ENCODE results near the gene RLN2. TPM values are rescaled to one million over a fixed set of nuclear protein-coding genes. Genes with fewer than 3 reads are reported as not detected.
"Not testable (repeated sequence)": the region's sequence is repeated elsewhere in the genome, so short reads cannot be mapped to it uniquely, and the experiment has no call there.

RLN2 gene, protein sequence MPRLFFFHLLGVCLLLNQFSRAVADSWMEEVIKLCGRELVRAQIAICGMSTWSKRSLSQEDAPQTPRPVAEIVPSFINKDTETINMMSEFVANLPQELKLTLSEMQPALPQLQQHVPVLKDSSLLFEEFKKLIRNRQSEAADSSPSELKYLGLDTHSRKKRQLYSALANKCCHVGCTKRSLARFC
- not detected for total RNA-seq

DNA sequence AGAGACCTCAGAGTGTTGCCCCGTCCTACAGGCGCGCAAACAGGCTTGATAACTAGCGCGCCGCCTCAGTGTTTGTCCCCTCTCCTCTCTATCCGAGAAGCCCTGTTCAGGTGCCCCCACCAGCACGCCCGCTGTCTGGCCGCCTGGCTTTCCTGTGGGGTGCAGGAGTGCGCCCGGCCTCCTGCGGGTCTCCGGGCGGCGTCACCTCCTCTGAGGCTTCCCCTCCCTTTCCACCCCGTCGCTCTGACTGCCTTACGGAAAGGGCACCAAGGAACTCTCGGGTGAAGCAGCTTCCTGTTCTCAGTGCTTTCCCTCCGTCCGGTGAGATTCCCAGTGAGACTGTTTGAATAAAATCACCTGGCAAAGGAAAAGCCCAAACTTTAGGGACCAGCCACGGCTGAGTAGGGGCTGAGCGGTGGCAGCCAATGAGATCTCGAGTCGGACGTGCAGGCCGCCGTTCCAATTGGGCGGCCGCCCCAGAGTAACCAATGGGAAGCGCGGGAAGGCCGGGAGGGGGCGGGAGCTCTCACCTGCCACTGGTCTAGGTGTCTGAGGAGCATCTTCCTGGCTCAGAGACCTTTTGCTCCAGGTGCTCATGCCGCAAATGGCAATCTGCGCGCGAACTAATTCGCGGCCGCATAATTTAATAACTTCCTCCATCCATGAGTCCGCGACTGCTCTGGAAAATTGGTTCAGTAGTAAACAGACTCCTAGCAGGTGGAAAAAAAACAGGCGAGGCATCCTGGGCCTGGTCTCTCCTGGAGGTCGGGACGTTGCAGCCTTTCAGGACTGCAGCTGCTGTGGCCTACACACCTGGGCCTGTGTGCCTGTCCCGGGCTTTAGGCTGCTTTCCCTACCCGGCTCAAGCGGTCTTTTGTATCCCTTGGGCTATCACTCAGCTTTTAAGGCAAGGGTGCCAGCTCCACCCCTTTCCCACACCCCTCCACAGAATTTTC lies at the start of gene RLN2:
TSS of gene RLN2 (minus strand) at position 877 of the 956 bp plus-strand sequence. CDS start at position 741, 136 bp downstream.
- intact Hi-C loops (cut with DNase I); DNase-seq (ENCODE audit: low spot score in 2 of 2); H3K4me1 ChIP-seq; H3K27ac ChIP-seq; H3K9me3 ChIP-seq; H3K36me3 ChIP-seq; H3K27me3 ChIP-seq: not testable (repeated sequence)
- peak within 1 kb of the TSS in 1 of 2 donors; percentile 46 for H3K4me3 ChIP-seq

DNA sequence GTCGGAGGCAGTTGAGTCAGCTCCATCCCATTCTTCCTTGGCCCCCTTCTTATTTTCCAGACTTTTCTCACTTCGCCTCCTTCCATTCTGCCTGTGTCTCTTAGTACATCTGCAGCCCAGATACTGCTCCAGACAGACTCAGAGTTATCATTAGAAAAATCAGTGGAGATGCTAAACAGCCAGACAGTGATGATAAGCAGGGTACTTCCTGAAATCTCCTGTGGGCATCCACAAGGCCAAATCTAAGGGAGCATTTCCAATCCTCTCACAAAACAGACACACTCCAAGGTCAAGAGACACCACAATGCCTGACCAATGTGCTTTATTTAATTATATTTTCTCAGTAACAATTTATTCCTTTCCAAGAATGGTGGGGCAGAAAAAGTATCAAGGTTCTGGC lies 49.7 kb upstream of the RLN2 start:
- Histone ChIP-seq H3K36me3 (no peaks in the 10 kb centered on the region), H3K27me3 (no peaks in the 10 kb centered on the region), H3K9me3 (peaks cover 0 to 14% of the 10 kb centered on the region in 2 donors), H3K4me1 (no peaks in the 10 kb centered on the region), H3K4me3 (no peak overlapping the region), H3K27ac (no peak overlapping the region)
- DNase-seq (ENCODE audit: low spot score in 2 of 2): no peak
- intact Hi-C loops (cut with DNase I): no loop called here
- TF ChIP-seq, protein P1, sequence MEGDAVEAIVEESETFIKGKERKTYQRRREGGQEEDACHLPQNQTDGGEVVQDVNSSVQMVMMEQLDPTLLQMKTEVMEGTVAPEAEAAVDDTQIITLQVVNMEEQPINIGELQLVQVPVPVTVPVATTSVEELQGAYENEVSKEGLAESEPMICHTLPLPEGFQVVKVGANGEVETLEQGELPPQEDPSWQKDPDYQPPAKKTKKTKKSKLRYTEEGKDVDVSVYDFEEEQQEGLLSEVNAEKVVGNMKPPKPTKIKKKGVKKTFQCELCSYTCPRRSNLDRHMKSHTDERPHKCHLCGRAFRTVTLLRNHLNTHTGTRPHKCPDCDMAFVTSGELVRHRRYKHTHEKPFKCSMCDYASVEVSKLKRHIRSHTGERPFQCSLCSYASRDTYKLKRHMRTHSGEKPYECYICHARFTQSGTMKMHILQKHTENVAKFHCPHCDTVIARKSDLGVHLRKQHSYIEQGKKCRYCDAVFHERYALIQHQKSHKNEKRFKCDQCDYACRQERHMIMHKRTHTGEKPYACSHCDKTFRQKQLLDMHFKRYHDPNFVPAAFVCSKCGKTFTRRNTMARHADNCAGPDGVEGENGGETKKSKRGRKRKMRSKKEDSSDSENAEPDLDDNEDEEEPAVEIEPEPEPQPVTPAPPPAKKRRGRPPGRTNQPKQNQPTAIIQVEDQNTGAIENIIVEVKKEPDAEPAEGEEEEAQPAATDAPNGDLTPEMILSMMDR (IDR thresholded peaks at IDR 0.05): no peak

DNA sequence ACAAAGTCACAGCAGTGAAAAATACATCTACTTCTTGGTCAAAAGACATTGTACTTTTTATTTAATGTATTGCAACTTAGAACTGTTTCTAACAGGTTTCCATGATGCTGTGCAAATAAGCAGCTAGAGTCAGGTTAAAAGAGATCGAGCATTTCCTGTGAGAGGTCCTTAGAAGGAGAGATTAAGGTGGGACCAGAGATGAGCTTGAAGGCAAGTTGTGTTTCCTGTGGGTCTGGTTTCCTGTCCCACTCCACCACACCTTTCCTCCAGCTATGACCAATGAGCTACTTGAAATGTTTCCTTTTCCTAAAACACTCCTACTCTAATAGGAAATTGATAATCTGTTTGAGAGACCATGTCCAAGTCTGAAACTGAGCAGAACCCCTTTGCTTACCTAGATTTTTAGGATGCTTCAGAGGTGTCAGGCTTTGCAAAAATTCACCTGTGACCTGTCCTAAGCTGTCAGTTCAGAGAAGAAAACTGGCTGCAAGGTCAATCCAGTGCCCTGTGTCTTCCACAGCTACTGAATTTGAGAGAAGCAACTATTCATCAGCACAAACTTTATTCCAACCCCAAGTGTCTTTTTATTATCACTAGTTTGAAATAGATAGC lies 48.2 kb upstream of the RLN2 start:
- Histone ChIP-seq H3K4me3 (no peak overlapping the region), H3K27me3 (no peaks in the 10 kb centered on the region), H3K27ac (no peak overlapping the region), H3K4me1 (no peaks in the 10 kb centered on the region), H3K36me3 (no peaks in the 10 kb centered on the region), H3K9me3 (peaks cover 0 to 20% of the 10 kb centered on the region in 2 donors)
- intact Hi-C loops (cut with DNase I): no loop called here
- no peak for DNase-seq (ENCODE audit: low spot score in 2 of 2)
- TF ChIP-seq, protein P1 (IDR thresholded peaks at IDR 0.05): no peak

DNA sequence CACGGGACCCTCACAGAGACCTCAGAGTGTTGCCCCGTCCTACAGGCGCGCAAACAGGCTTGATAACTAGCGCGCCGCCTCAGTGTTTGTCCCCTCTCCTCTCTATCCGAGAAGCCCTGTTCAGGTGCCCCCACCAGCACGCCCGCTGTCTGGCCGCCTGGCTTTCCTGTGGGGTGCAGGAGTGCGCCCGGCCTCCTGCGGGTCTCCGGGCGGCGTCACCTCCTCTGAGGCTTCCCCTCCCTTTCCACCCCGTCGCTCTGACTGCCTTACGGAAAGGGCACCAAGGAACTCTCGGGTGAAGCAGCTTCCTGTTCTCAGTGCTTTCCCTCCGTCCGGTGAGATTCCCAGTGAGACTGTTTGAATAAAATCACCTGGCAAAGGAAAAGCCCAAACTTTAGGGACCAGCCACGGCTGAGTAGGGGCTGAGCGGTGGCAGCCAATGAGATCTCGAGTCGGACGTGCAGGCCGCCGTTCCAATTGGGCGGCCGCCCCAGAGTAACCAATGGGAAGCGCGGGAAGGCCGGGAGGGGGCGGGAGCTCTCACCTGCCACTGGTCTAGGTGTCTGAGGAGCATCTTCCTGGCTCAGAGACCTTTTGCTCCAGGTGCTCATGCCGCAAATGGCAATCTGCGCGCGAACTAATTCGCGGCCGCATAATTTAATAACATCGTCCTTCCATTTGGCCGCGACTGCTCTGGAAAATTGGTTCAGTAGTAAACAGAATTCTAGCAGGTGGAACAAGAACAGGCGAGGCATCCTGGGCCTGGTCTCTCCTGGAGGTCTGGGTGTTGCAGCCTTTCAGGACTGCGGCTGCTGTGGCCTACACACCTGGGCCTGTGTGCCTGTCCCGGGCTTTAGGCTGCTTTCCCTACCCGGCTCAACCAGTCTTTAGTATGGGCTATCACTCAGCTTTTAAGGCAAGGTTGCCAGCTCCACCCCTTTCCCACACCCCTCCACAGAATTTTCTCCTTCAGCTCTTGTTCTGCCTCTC lies 34.8 kb upstream of the RLN2 start, which contains the start of gene RLN1:
TSS of gene RLN1 (minus strand) at position 885 of the 990 bp plus-strand sequence. CDS start at position 755, 130 bp downstream.
- H3K36me3 ChIP-seq; H3K27ac ChIP-seq; H3K4me1 ChIP-seq; H3K9me3 ChIP-seq; intact Hi-C loops (cut with DNase I); DNase-seq (ENCODE audit: low spot score in 2 of 2); H3K27me3 ChIP-seq: not testable (repeated sequence)
- peak within 1 kb of the TSS; percentile 26 to 34 for H3K4me3 ChIP-seq

DNA sequence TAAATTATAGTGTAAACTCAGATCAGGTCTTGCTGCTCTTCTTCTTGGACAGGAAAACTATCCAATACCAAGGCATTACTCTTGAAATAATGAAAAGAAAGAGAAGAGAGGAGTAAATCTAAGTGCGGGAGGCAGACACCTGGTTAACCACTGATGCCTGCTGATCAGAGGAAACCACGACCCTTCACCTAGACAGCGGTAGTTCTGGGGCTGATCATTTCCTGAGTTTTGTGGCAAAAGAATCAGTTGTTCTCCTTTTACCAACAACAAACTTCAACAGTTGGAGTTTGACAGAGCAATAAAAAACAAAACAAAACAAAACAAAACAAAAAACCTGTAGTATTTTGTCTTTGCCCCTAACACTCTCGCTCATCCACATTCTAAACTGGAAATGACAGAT lies 32.2 kb upstream of the RLN2 start:
- Histone ChIP-seq H3K27me3 (no peaks in the 10 kb centered on the region), H3K9me3 (no peaks in the 10 kb centered on the region), H3K4me3 (no peak overlapping the region), H3K36me3 (no peaks in the 10 kb centered on the region), H3K4me1 (no peaks in the 10 kb centered on the region), H3K27ac (no peak overlapping the region)
- no peak for DNase-seq (ENCODE audit: low spot score in 2 of 2)
- intact Hi-C loops (cut with DNase I): no loop called here
- TF ChIP-seq, protein P1 (IDR thresholded peaks at IDR 0.05): no peak

DNA sequence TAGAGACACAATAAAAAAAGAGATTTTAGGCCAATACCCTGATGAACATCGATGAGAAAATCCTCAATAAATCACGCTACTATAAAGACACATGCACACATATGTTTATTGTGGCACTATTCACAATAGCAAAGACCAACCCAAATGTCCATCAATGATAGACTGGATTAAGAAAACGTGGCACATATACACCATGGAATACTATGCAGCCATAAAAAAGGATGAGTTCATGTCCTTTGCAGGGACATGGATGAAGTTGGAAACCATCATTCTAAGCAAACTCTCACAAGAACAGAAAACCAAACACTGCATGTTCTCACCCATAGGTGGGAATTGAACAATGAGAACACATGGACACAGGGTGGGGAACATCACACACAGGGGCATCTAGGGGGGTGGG lies 26.8 kb upstream of the RLN2 start:
- H3K4me3 ChIP-seq; H3K9me3 ChIP-seq; intact Hi-C loops (cut with DNase I); H3K27me3 ChIP-seq; H3K27ac ChIP-seq; DNase-seq (ENCODE audit: low spot score in 2 of 2); H3K36me3 ChIP-seq; H3K4me1 ChIP-seq: not testable (repeated sequence)
